Panc1 (cell line): ENCODE results near the gene EFCAB7. TPM values are rescaled to one million over a fixed set of nuclear protein-coding genes. Genes with fewer than 3 reads are reported as not detected.

Experiments
- ATAC-seq: fragments of 200-7000 bp; cut with Tn5 transposase; 2 replicates; pipeline ENCODE4 v1.9.1; 2020; ENCODE audit warnings: mild to moderate bottlenecking, moderate library complexity
- BruUV-seq: library from RNA; stranded (reverse); fragments of 400-500 nt; replicated peaks from 2 replicates; lab custom pipeline; 2021; lab: Mats Ljungman, UMichigan
- CTCF ChIA-PET: fragments of 300-600 bp; sonication (Branson Sonifier 250); formaldehyde crosslinking; loops from one replicate; lab custom pipeline; 2022; ENCODE audit warnings: antibody characterized with exemption; lab: Charles Lee
- POLR2A ChIA-PET: fragments of 300-600 bp; sonication (Branson Sonifier 250); formaldehyde crosslinking; loops from one replicate; lab custom pipeline; 2022; ENCODE audit warnings: antibody characterized with exemption; lab: Charles Lee
- DNase-seq: peaks from one replicate; pipeline ENCODE4 v3.0.0-alpha.2; 2010; ENCODE audit warnings: low read depth, low spot score
- H3K27ac ChIP-seq: 2 replicates; pipeline ENCODE4 v1.5.1; 2011; ENCODE audit warnings: mild to moderate bottlenecking, low read length, inconsistent platforms
- H3K27me3 ChIP-seq: fragments of 200-500 bp; sonication (Bioruptor generic); 2 replicates; pipeline ENCODE4 v1.6.0; 2014; ENCODE audit warnings: low read length, inconsistent platforms; ENCODE audit not compliant: control insufficient read depth, insufficient read depth
- H3K36me3 ChIP-seq: fragments of 200-500 bp; sonication (Bioruptor generic); 2 replicates; pipeline ENCODE4 v1.5.1; 2014; ENCODE audit warnings: inconsistent platforms, mild to moderate bottlenecking, low read length, moderate library complexity; ENCODE audit not compliant: control insufficient read depth, insufficient read depth
- H3K4me1 ChIP-seq: 2 replicates; pipeline ENCODE4 v1.5.1; 2011; ENCODE audit warnings: inconsistent platforms, mild to moderate bottlenecking, low read length, moderate library complexity; ENCODE audit not compliant: control insufficient read depth, insufficient read depth
- H3K4me3 ChIP-seq, 2 experiments: 2 replicates each; pipeline ENCODE4 v1.5.1; 2011 to 2012; ENCODE audit warnings: low read depth in 2 of 2, low read length in 2 of 2, mild to moderate bottlenecking in 2 of 2, inconsistent platforms in 1 of 2, moderate library complexity in 1 of 2
- H3K9me3 ChIP-seq: fragments of 200-500 bp; sonication (Bioruptor generic); 2 replicates; pipeline ENCODE4 v1.5.1; 2014; ENCODE audit warnings: low read depth, mild to moderate bottlenecking, inconsistent platforms, low read length, moderate library complexity; ENCODE audit not compliant: control insufficient read depth, insufficient read depth
- POLR2AphosphoS5 ChIP-seq: IDR thresholded peaks from 2 replicates; pipeline ENCODE4 v1.6.1; 2012; ENCODE audit warnings: mild to moderate bottlenecking, low read depth, low read length, moderate library complexity
- REST ChIP-seq, 2 experiments: IDR thresholded peaks; 2 replicates each; pipeline ENCODE4 v1.6.1; 2011 to 2012; ENCODE audit warnings: low read depth in 2 of 2, control low read depth in 1 of 2, low read length in 1 of 2, mild to moderate bottlenecking in 1 of 2, moderate library complexity in 1 of 2; ENCODE audit not compliant: insufficient read depth in 1 of 2
- SIN3A ChIP-seq: IDR thresholded peaks from 2 replicates; pipeline ENCODE4 v1.6.1; 2012; ENCODE audit warnings: low read depth, mild to moderate bottlenecking, low read length, moderate library complexity, borderline replicate concordance; ENCODE audit not compliant: insufficient read depth
- TCF7L2 ChIP-seq: IDR thresholded peaks from 2 replicates; pipeline ENCODE4 v1.6.1; 2011; ENCODE audit warnings: mild to moderate bottlenecking, low read depth, low read length, inconsistent platforms
- in situ Hi-C: cut with HindIII; loops from 2 replicates; pipeline ENCODE4 v1.10.0; 2016; ENCODE audit warnings: low sequenced_read_pairs, low pct_unique_long_range_greater_than_20kb
- intact Hi-C: fragments of 100-400 bp; cut with micrococcal nuclease; formaldehyde crosslinking; loops from one replicate; pipeline ENCODE4 v1.10.0; 2022; ENCODE audit not compliant: unreplicated experiment
- total RNA-seq: library from RNA; stranded (reverse); gene quantifications from one replicate; pipeline ENCODE4 v1.2.1, GENCODE V29; 2021; ENCODE audit not compliant: unreplicated experiment
- TF ChIP-seq, protein P1 (sequence below): fragments of 450-650 bp; IDR thresholded peaks from 2 replicates; pipeline ENCODE4 v1.5.1; 2017; ENCODE audit warnings: mild to moderate bottlenecking

The EFCAB7 gene
- total RNA-seq, 1 experiment from 2014 or later = 6.6 TPM

DNA sequence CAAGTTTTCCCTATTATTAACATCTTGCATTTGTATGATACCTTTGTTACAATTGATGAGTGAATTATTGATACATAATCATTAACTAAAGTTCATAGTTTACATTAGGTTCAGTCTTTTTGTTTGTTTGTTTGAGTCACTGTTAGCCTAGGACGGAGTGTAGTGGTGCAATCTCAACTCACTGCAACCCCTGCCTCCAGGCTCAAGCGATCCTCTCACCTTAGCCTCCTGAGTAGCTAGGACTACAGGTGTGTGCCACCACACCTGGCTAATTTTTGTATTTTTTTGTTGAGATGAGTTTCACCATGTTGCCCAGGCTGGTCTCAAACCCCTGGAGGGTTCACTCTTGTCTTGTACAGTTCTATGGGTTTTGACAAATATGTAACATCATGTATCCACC, 36.0 kb downstream of the EFCAB7 start:
- intact Hi-C loops = no loop called here
- H3K4me3 ChIP-seq = no peak overlapping the region
- POLR2A ChIA-PET = no interaction called here
- DNase-seq (no peak), ATAC-seq (no peak)
- no peaks in the 10 kb centered on the region for H3K27me3 ChIP-seq
- TF ChIP-seq REST (IDR thresholded peaks at IDR 0.05; ENCODE audit: insufficient read depth in 1 of 2, low read depth in 2 of 2, low read length in 1 of 2) = no peak
- no peak for TF ChIP-seq SIN3A
- TF ChIP-seq TCF7L2 = no peak
- TF ChIP-seq POLR2AphosphoS5 = no peak
- TF ChIP-seq, protein P1, sequence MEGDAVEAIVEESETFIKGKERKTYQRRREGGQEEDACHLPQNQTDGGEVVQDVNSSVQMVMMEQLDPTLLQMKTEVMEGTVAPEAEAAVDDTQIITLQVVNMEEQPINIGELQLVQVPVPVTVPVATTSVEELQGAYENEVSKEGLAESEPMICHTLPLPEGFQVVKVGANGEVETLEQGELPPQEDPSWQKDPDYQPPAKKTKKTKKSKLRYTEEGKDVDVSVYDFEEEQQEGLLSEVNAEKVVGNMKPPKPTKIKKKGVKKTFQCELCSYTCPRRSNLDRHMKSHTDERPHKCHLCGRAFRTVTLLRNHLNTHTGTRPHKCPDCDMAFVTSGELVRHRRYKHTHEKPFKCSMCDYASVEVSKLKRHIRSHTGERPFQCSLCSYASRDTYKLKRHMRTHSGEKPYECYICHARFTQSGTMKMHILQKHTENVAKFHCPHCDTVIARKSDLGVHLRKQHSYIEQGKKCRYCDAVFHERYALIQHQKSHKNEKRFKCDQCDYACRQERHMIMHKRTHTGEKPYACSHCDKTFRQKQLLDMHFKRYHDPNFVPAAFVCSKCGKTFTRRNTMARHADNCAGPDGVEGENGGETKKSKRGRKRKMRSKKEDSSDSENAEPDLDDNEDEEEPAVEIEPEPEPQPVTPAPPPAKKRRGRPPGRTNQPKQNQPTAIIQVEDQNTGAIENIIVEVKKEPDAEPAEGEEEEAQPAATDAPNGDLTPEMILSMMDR = no peak
- H3K9me3 ChIP-seq = no peaks in the 10 kb centered on the region
- H3K27ac ChIP-seq = no peak overlapping the region
- CTCF ChIA-PET = no interaction called here
- H3K36me3 ChIP-seq = no peaks in the 10 kb centered on the region
- no peaks in the 10 kb centered on the region for H3K4me1 ChIP-seq
- BruUV-seq = no TSS peak
- in situ Hi-C loops = no loop called here

GRCh38 chr1:63563745-63564144, 40.4 kb downstream of the EFCAB7 start:
- Histone ChIP-seq H3K4me1 (no peaks in the 10 kb centered on the region), H3K9me3 (no peaks in the 10 kb centered on the region), H3K4me3 (no peak overlapping the region), H3K27me3 (no peaks in the 10 kb centered on the region), H3K36me3 (no peaks in the 10 kb centered on the region), H3K27ac (no peak overlapping the region)
- intact Hi-C loops (no loop called here), in situ Hi-C loops (no loop called here)
- no TSS peak for BruUV-seq
- CTCF ChIA-PET = no interaction called here
- no peak for TF ChIP-seq TCF7L2
- no peak for TF ChIP-seq POLR2AphosphoS5
- no peak for TF ChIP-seq SIN3A
- no peak for TF ChIP-seq REST (IDR thresholded peaks at IDR 0.05; ENCODE audit: insufficient read depth in 1 of 2, low read depth in 2 of 2, low read length in 1 of 2)
- TF ChIP-seq, protein P1 = no peak
- DNase-seq (no peak), ATAC-seq (no peak)
- POLR2A ChIA-PET = no interaction called here
